HepG2 (cell line): ENCODE data around the gene SERTAD2. TPM values are rescaled to one million over a fixed set of nuclear protein-coding genes. Genes with fewer than 3 reads are reported as not detected.

ENCODE experiments used
- BCL6 ChIP-seq: IDR thresholded peaks from 2 replicates; pipeline ENCODE4 v1.6.1; 2016; ENCODE audit warnings: missing genetic modification reagents, missing compliant biosample characterization
- EEA1 ChIP-seq: sonication (generic); formaldehyde crosslinking; IDR thresholded peaks from 2 replicates; pipeline ENCODE4 v1.5.1; 2020; ENCODE audit warnings: mild to moderate bottlenecking, missing genetic modification reagents, borderline replicate concordance
- FOXA1 ChIP-seq, 2 experiments: fragments of 450-650 bp in 1 of 2; sonication (generic) in 1 of 2; formaldehyde crosslinking in 1 of 2; IDR thresholded peaks; 2 replicates each; pipeline versions ENCODE4 v1.4.0 to v1.6.1; 2016 to 2020; ENCODE audit warnings: missing genetic modification reagents in 1 of 2
- FOXP1 ChIP-seq, 2 experiments: fragments of 450-650 bp in 1 of 2; IDR thresholded peaks; 2 replicates each; pipeline ENCODE4 v1.6.1; 2017 to 2018; ENCODE audit warnings: antibody characterized with exemption in 1 of 2
- HDAC2 ChIP-seq: sonication (generic); formaldehyde crosslinking; IDR thresholded peaks from 2 replicates; pipeline ENCODE4 v1.4.0; 2020; ENCODE audit warnings: missing genetic modification reagents
- HIC2 ChIP-seq: sonication (generic); formaldehyde crosslinking; IDR thresholded peaks from 2 replicates; pipeline ENCODE4 v1.9.0; 2022; ENCODE audit warnings: low read depth, missing genetic modification reagents
- IRF2 ChIP-seq: IDR thresholded peaks from 2 replicates; pipeline ENCODE4 v1.6.1; 2018; ENCODE audit warnings: missing genetic modification reagents, missing compliant biosample characterization
- KLF11 ChIP-seq: IDR thresholded peaks from 2 replicates; pipeline ENCODE4 v1.6.1; 2016; ENCODE audit warnings: missing compliant biosample characterization
- NFE2L1 ChIP-seq: sonication (generic); formaldehyde crosslinking; IDR thresholded peaks from 2 replicates; pipeline ENCODE4 v1.4.0; 2020; ENCODE audit warnings: missing genetic modification reagents, mild to moderate bottlenecking, borderline replicate concordance
- NFRKB ChIP-seq: fragments of 450-650 bp; IDR thresholded peaks from 2 replicates; pipeline ENCODE4 v1.6.1; 2017
- NR2F6 ChIP-seq, 2 experiments: IDR thresholded peaks; 2 replicates each; pipeline ENCODE4 v1.6.1; 2016; ENCODE audit warnings: antibody characterized with exemption in 1 of 2, mild to moderate bottlenecking in 1 of 2
- RCOR2 ChIP-seq: IDR thresholded peaks from 2 replicates; pipeline ENCODE4 v1.6.1; 2016; ENCODE audit warnings: missing biosample characterization, missing genetic modification reagents
- TBL1XR1 ChIP-seq: fragments of 150-350 bp; IDR thresholded peaks from 2 replicates; pipeline ENCODE4 v1.6.1; 2014; ENCODE audit warnings: borderline replicate concordance, low read length; ENCODE audit not compliant: partially characterized antibody
- ZNF263 ChIP-seq: sonication (generic); formaldehyde crosslinking; IDR thresholded peaks from 2 replicates; pipeline ENCODE4 v1.4.0; 2020; ENCODE audit warnings: missing genetic modification reagents
- ZNF329 ChIP-seq: sonication (generic); formaldehyde crosslinking; IDR thresholded peaks from 2 replicates; pipeline ENCODE4 v1.9.0; 2021; ENCODE audit warnings: low read depth, mild to moderate bottlenecking, missing genetic modification reagents
- ZNF335 ChIP-seq: sonication (generic); formaldehyde crosslinking; IDR thresholded peaks from 2 replicates; pipeline ENCODE4 v1.4.0; 2020; ENCODE audit warnings: missing genetic modification reagents
- ZNF337 ChIP-seq: sonication (generic); formaldehyde crosslinking; IDR thresholded peaks from 2 replicates; pipeline ENCODE4 v1.5.1; 2020; ENCODE audit warnings: missing genetic modification reagents, low read depth, mild to moderate bottlenecking, borderline replicate concordance
- ZNF644 ChIP-seq: IDR thresholded peaks from 2 replicates; pipeline ENCODE4 v1.6.1; 2016; ENCODE audit warnings: low read depth
- polyA plus RNA-seq, 8 experiments: library from polyadenylated mRNA; depleted of rRNA in 3 of 8; stranded (reverse) in 7 of 8; unstranded in 1 of 8; fragments of >200 nt; fragmentation: Illumina TruSeq in 4 of 8; extraction: Trizol in 4 of 8; gene quantifications; 2 replicates each; pipeline versions ENCODE4 v1.2.1 to v1.2.3, GENCODE V29; 2011 to 2016; ENCODE audit warnings: low read depth in 4 of 8, missing spikeins in 1 of 8, mixed read lengths in 1 of 8; ENCODE audit not compliant: insufficient read depth in 1 of 8
- total RNA-seq, 5 experiments: library from RNA; depleted of rRNA; stranded (reverse); fragments of >200 nt; fragmentation: Illumina TruSeq; extraction: Trizol; gene quantifications; 2 replicates each; pipeline ENCODE4 v1.2.3, GENCODE V29; 2016; ENCODE audit warnings: low read depth in 1 of 5
- TF ChIP-seq, protein P1 (sequence below): sonication (generic); formaldehyde crosslinking; conservative IDR thresholded peaks from 2 replicates; pipeline ENCODE4 v1.4.0; 2020; ENCODE audit warnings: mild to moderate bottlenecking, missing genetic modification reagents, moderate library complexity
- TF ChIP-seq, protein P2 (sequence below): IDR thresholded peaks from 2 replicates; pipeline ENCODE4 v1.6.1; 2012; ENCODE audit warnings: inconsistent platforms
- TF ChIP-seq, protein P3 (sequence below): sonication (generic); formaldehyde crosslinking; IDR thresholded peaks from 2 replicates; pipeline ENCODE4 v1.5.0; 2020; ENCODE audit warnings: missing genetic modification reagents

The SERTAD2 gene
- total and polyA plus RNA-seq, 2 of the 13 experiments (the other 11 are each of a cell fraction or from before 2014, with no cell fraction given), result 6.7 to 22.6 TPM

GRCh38 chr2:64685430-64685829 lies 31.7 kb upstream of the SERTAD2 start (continued):
- TF ChIP-seq FOXP1 (IDR thresholded peaks at IDR 0.05) (no peak), FOXP1 (CRISPR knock-in tag; IDR thresholded peaks at IDR 0.05) (peak; percentile 64; the same call in 1 of the 2 replicates), NFE2L1 (CRISPR knock-in tag) (no peak), KLF11 (CRISPR knock-in tag) (no peak), ZNF263 (no peak), NFRKB (no peak), IRF2 (CRISPR knock-in tag) (peak; percentile 44; the same call in 1 of the 2 replicates), FOXA1 (IDR thresholded peaks at IDR 0.05) (no peak), FOXA1 (CRISPR knock-in tag; IDR thresholded peaks at IDR 0.05) (peak; percentile 83), RCOR2 (peak; percentile 71; the same call in 1 of the 2 replicates), NR2F6 (IDR thresholded peaks at IDR 0.05) (peak; percentile 40; the same call in 1 of the 2 replicates), NR2F6 (CRISPR knock-in tag; IDR thresholded peaks at IDR 0.05) (0 out of 2 replicates have a peak, but pooled peaks have one; percentile 22), ZNF337 (CRISPR knock-in tag) (0 out of 2 replicates have a peak, but pooled peaks have one; percentile 52), HDAC2 (CRISPR knock-in tag) (peak; percentile 43; the same call in 1 of the 2 replicates), TBL1XR1 (peak; percentile 61), BCL6 (CRISPR knock-in tag) (peak; percentile 70), EEA1 (no peak), ZNF329 (CRISPR knock-in tag) (no peak), HIC2 (CRISPR knock-in tag) (peak; percentile 49; the same call in 1 of the 2 replicates), ZNF644 (CRISPR knock-in tag) (0 out of 2 replicates have a peak, but pooled peaks have one; percentile 23), ZNF335 (CRISPR knock-in tag) (no peak)
- TF ChIP-seq, protein P1, sequence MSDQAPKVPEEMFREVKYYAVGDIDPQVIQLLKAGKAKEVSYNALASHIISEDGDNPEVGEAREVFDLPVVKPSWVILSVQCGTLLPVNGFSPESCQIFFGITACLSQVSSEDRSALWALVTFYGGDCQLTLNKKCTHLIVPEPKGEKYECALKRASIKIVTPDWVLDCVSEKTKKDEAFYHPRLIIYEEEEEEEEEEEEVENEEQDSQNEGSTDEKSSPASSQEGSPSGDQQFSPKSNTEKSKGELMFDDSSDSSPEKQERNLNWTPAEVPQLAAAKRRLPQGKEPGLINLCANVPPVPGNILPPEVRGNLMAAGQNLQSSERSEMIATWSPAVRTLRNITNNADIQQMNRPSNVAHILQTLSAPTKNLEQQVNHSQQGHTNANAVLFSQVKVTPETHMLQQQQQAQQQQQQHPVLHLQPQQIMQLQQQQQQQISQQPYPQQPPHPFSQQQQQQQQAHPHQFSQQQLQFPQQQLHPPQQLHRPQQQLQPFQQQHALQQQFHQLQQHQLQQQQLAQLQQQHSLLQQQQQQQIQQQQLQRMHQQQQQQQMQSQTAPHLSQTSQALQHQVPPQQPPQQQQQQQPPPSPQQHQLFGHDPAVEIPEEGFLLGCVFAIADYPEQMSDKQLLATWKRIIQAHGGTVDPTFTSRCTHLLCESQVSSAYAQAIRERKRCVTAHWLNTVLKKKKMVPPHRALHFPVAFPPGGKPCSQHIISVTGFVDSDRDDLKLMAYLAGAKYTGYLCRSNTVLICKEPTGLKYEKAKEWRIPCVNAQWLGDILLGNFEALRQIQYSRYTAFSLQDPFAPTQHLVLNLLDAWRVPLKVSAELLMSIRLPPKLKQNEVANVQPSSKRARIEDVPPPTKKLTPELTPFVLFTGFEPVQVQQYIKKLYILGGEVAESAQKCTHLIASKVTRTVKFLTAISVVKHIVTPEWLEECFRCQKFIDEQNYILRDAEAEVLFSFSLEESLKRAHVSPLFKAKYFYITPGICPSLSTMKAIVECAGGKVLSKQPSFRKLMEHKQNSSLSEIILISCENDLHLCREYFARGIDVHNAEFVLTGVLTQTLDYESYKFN (CRISPR knock-in tag), result peak; percentile 82
- TF ChIP-seq, protein P2, sequence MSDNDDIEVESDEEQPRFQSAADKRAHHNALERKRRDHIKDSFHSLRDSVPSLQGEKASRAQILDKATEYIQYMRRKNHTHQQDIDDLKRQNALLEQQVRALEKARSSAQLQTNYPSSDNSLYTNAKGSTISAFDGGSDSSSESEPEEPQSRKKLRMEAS, result 0 out of 2 replicates have a peak, but pooled peaks have one; percentile 24
- TF ChIP-seq, protein P3, sequence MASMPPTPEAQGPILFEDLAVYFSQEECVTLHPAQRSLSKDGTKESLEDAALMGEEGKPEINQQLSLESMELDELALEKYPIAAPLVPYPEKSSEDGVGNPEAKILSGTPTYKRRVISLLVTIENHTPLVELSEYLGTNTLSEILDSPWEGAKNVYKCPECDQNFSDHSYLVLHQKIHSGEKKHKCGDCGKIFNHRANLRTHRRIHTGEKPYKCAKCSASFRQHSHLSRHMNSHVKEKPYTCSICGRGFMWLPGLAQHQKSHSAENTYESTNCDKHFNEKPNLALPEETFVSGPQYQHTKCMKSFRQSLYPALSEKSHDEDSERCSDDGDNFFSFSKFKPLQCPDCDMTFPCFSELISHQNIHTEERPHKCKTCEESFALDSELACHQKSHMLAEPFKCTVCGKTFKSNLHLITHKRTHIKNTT (CRISPR knock-in tag), result no peak
